G401 (cell line): ENCODE results near the gene IFT88. TPM values are rescaled to one million over a fixed set of nuclear protein-coding genes. Genes with fewer than 3 reads are reported as not detected.
A peak's percentile ranks its signal among the peaks of the same experiment; 100 is the strongest.

Experiments used
- DNase-seq: peaks from one replicate; pipeline ENCODE4 v3.0.0-alpha.2; 2015; ENCODE audit warnings: low spot score
- in situ Hi-C: cut with HindIII; loops from 2 replicates; pipeline ENCODE4 v1.10.0; 2016; ENCODE audit warnings: low sequenced_read_pairs, mixed read lengths
- total RNA-seq: library from RNA; depleted of rRNA; stranded (reverse); fragments of >200 nt; shearing (Covaris generic); gene quantifications from 2 replicates; pipeline ENCODE4 v1.2.3, GENCODE V29; 2014; rRNA removed

Gene IFT88, protein sequence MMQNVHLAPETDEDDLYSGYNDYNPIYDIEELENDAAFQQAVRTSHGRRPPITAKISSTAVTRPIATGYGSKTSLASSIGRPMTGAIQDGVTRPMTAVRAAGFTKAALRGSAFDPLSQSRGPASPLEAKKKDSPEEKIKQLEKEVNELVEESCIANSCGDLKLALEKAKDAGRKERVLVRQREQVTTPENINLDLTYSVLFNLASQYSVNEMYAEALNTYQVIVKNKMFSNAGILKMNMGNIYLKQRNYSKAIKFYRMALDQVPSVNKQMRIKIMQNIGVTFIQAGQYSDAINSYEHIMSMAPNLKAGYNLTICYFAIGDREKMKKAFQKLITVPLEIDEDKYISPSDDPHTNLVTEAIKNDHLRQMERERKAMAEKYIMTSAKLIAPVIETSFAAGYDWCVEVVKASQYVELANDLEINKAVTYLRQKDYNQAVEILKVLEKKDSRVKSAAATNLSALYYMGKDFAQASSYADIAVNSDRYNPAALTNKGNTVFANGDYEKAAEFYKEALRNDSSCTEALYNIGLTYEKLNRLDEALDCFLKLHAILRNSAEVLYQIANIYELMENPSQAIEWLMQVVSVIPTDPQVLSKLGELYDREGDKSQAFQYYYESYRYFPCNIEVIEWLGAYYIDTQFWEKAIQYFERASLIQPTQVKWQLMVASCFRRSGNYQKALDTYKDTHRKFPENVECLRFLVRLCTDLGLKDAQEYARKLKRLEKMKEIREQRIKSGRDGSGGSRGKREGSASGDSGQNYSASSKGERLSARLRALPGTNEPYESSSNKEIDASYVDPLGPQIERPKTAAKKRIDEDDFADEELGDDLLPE
- 11.1 and 16.4 TPM in 2 replicates for total RNA-seq

DNA sequence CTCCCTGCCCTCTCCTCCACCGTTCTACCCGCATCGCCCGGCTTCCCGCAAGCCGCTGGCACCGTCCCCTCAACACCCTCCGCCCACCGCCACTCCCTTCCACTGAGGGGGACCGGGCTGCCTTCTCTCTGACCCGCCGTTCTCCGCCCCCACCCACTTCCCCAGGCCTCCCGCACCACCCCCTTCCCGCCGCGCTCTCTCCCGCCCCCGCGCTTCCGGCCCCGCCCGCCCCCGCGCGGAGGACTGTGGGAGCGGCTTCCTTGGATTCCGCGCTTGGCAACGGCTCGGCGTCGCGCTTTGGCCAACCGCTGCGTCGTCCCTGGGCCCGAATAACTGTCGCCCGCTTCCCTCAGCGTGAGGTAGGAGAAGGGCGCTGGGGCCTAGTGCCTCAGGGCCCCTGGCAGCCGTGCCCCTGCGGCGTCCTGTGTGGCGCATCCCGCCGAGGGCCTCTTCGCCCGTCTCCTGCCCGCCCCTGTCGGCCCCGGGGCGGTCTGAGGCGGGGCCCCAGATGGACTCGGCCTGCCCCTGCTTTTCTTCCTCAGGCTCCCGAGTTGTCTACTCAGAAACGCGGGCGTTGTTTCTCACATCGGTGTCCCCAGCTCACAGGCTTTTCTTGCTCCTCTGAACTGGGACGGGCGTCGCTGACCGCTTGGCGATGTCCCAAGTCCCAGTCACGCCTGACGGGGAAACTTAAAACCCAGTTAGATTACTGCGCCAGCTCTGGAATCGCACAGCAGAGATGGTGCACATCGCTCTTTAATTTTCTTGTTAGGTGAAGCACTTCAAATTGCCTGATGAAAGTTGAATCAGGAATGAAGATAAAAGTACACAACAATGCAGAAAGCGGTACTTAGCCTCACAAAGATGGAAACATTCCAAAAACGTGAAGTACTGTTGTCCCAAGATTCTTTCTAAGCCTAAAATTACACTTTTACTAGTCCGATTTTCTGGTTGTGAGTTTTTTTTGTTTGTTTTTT lies at the start of gene IFT88:
Gene IFT88, plus strand, starts transcription at position 260 of the 977 bp plus-strand sequence. CDS start 7,229 bp downstream, outside the sequence.
- in situ Hi-C loops = no loop called here
- peak; percentile 85 for DNase-seq

DNA sequence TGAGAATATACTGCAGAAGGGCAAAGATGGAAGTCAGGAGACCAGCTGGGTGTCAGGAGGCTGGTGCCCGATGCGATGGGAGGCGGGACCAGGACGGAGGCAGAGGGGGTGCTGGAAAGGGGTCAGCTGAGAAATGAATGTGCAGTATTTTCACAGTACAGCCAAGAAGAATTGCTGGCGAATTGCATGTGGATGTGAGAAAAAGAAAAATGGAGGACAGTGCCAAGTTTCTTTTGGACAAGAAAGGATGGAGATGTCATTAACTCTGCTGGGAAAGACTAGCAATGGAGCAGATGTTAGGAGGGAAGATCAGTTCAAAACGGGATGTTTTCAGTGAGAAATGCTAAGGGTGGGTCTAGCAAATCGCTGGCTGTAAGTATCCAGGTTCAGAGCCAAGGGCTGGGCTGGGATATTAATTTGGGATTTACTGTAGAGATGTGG lies 48.3 kb upstream of the IFT88 start:
- in situ Hi-C loops = no loop called here
- DNase-seq = no peak

DNA sequence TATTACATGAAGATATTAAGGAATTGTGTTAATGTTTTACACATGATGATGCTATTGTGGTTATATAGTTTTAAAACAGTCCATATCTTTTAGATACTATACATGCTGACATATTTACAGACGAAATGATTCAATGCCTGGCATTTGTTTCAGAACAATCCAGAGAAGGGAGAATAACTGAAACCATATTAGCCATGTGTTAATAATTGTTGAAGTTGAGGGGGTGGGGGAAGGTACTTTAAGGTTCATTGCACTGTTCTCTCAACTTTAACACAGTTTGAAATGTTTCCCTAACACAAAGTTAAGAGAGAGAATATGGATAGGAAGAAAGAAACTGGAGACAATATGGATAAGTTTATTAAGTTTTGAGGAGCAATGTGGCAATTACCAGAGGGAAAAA lies 47.1 kb upstream of the IFT88 start:
- in situ Hi-C loops = no loop called here
- DNase-seq = no peak

DNA sequence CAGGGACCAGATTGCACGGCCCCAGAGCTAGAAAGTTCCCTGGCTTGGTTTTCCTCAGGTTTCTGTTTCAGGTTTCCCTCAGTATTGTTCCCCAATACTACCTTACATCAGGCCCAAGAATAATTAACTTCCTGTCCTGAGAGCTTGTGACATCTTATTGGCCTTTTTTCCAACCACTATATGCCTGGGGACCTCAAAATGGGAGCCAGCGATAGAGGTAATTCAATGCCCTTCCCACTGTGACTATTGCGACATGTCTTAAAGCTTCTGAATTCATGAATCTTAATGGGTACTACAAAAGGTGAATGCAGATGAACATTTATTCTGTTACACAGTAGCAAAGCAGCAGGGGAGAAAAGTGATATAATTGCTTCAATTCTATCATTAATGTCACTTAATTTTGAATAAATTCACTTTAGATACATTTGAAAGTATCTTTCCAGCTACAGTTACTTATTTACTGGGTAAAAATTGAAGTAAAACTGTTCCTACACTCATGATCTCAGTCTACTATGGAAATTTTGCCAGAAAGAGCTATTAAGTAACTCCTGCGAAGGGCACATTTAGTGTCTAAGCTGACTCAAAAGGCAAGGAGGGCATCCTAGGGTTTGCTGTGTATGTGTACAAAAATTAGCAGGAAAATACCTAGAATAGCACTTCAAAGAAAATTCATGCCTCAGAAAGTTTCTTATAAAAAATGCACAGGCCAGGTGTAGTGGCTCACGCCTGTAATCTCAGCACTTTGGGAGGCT lies 45.4 kb upstream of the IFT88 start:
- in situ Hi-C loops = no loop called here
- DNase-seq = no peak

DNA sequence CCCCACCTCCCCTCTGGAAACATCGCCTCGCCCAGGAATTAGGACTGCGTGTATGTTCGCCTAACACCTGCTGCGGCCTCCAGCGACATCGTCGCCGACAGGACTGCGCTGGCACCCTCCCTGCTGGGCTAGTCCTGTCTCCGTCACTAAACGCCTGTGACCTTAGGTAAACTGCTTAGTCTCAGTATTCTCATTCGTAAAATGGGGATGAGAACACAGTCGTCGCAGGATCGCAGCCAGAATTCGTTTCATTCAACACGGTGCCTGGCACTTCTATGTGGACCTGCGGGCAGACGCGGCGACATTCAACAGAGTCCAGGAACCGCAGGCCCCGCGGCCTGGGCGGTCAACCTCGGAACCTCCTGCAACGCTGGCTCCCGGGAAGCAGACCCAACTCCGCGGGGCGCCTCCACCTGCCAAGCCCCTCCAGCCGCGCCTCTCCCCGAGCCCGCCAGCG lies 41.8 kb upstream of the IFT88 start:
- peak; percentile 45 for DNase-seq
- in situ Hi-C loops = no loop called here

DNA sequence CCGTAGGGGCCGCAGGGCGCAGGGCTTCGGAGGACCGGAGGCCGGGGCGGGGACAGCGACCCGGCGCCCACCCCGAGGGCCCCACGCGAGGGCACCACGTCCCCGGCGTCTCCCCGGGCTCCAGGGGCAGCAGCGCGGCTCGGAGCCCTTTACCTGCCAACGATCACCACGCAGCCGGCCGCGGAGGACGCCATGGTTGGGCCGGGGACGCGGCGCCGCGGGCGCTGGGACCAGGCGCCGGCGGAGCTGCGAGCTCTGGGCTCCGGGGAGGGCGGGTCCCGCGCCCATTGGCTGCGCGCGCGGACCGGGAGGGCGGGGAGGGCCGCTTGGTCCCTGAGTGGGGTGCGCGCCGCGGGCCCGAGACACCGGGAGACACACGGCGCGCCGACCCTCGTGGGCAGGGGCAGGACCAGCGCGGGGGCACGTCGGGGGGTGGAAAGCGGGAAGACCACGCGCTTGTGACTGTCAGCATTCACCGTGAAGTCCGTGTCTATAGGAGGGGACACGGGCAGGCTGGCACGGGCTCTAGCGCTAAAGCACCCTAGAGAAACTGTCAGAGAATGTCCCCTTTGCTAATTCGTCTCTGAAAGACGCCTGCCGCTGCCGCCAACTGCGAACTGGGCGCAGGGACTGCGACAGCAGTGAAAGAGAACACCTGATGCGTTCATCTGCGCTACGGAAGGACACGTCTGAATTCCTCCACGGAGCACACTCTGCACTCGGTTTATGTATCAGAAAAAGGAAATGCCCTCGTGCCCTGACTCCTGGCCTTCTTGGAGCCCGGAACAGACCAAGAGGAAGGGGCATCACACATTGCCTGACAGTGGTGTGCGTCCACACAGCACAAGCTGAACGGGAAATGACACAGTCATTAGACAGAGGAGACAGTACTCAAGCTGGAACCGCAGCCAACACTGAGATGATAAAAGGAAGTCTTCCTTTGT lies 41.1 kb upstream of the IFT88 start, which contains the start of gene CRYL1:
Gene CRYL1, minus strand, starts transcription at position 257 of the 944 bp plus-strand sequence. Its CDS starts 63 bp downstream, at position 194.
- in situ Hi-C loops = no loop called here
- peak; percentile 74 for DNase-seq

DNA sequence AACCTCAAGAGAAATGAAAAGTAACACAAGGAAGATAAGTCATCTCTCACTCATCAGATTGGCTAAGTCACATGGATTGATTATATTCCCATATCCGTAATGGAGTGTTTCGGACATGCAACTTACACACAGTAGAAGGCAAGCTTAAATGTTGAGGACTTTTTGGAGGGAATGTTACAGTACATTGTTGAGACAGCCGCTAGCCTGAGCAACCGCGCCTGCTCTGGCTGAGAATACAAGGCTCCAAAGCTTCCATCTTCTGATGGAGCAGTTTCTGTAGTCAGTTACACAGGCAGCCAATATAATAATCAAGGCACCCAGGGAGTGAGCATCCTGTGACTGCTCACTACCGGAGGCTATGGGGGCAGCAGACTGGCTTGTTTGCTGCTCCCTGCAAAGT lies 40.3 kb upstream of the IFT88 start:
- DNase-seq = peak; percentile 20
- in situ Hi-C loops = no loop called here

DNA sequence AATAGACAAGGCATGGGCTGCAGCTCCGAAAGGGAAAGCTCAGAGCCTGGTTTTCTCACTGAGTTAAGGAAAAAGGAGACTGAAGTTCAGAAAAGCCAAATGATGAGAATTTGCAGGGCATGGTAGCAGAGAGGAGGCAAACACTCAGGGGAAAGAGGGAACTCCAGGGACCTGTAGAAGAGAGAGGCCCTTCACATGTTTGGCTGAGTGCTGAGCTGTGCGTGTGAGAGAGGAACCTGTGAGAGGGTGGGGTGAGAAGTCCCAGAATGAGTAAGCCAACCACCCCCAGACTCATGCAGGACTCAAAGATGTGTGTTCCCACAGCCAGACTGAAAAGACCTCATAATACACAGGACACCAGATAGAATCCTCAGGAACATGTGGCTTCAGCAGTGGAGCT lies 38.5 kb upstream of the IFT88 start:
- in situ Hi-C loops = no loop called here
- no peak for DNase-seq

DNA sequence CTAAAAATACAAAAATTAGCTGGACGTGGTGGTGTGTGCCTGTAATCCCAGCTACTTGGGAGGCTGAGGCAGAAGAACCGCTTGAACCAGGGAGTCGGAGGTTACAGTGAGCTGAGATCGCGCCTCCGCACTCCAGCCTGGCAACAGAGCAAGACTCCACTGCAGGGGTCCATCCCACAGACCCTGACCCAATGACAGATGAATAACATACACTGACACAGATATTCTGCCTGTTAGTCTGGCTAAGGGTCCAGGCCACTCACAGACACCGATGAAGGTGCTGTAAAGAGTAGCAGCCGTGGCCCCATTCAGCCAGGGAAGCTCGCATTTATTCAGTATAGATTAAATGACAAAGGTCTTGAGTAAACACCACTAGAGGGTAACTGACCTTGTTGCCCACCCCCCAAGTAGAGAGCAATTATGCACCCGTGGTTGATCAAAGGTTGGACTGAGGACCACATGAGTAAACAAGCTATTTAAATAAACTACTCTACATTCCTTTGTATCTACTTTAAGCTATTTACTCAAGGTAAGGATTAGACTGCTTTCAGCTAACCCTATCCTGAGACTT lies 32.8 kb upstream of the IFT88 start:
- DNase-seq = no peak
- in situ Hi-C loops = no loop called here

DNA sequence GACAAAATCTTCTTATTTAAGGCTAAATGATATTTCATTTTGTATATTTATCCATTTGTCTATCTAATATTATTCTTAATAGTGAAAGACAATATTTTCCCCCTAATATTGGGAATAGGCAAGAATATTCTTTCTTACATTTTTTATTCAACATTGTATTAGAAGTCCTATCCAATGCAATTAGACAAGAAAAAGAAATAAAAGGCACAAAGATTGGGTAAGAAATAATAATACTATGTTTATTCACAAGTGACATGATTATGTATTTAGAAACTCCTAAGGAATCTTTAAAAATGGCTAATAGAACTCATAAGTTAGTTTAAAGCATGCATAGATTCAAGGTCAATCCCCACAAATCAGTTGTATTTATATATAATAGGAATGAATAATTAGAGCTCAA lies 30.0 kb upstream of the IFT88 start:
- no peak for DNase-seq
- in situ Hi-C loops = no loop called here

DNA sequence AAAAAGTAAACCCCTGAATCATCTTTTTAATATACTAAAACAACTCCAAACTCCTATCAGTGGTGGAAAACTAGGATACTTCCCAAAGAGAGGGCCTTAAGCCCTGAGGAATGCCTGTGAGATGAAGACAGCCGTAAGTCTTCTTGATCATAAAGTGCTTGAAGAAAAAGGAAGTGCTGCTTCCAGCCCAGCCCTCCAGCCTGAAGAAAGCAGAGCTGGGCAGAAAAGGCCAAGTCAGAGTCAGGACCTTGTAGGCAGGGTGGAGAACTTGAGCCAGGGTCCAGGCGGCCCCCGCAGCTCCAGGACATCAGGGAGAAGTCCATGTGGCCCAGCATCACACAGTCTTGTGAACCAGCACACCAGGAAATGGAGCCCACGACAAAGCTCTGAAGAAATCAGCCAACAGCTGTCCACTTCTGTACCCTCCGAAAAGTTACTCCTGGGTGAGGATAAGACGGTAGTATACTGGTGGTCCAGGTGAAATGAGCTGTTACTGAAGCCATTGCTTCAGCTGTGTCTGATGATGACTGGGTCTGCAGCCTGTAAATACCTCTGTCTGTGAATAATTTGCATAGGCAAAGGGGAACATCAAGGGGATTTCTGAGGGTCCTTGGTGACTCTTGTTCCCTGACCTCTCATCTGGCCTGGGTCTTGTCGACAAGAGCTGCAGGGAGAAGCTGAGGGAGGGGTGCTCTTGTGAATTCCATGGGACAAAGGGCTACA lies 22.6 kb upstream of the IFT88 start:
- DNase-seq = no peak
- in situ Hi-C loops = no loop called here

DNA sequence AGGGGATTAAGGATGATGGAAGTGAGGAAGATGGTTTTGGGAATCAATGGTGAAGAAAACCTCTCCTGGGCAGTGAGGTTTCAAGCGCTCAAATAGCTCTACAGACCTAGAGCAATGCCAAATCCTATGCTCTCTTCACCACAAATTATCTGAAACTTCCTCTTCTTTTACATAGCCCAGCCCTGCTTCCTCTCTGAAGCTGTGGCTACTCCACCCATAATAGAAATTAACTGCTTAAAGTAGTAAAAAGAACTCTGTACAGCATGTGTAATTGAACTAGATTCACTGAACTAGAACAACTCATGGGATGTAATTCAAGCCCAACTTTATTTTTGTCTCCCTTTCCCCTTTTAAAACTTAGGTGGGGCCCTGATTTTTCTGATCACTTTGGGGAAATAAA lies 20.4 kb upstream of the IFT88 start:
- in situ Hi-C loops = no loop called here
- DNase-seq = no peak

DNA sequence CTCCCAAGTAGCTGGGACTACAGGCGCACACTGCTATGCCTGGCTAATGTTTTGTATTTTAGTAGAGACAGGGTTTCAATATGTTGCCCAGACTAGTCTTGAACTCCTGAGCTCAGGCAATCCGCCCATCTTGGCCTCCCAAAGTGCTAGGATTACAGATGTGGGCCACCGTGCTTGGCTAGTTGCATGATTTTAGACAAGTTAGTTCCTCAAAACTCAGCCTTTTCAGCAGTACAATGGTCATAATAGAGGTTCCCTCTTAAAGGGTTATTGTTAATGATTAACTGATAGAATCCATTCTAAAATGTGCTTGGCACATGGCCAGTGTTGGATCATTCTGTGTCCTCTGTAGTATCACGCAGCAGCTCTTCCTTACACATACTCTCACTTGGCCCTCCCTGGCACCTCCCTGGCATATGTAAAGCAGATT lies 19.5 kb upstream of the IFT88 start:
- DNase-seq = no peak
- in situ Hi-C loops = no loop called here

DNA sequence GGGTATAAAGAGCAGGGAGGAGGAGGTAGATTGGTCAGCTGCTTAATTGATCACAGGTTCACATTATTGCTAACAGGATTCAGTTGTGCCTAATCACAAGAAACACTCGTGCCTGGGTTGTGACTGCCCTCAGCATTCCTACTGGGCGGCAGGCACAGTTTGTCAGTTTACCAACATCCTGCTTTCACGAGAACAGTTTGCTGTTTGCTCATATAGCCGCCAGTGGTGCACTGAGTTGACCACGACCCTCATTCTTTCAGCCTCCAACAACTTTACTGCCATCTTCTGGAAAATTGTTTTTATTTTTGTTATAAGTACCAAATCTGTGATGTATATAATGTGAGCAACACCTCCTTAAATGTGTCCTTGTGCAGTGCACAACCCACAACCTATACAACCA lies 16.2 kb upstream of the IFT88 start:
- no peak for DNase-seq

DNA sequence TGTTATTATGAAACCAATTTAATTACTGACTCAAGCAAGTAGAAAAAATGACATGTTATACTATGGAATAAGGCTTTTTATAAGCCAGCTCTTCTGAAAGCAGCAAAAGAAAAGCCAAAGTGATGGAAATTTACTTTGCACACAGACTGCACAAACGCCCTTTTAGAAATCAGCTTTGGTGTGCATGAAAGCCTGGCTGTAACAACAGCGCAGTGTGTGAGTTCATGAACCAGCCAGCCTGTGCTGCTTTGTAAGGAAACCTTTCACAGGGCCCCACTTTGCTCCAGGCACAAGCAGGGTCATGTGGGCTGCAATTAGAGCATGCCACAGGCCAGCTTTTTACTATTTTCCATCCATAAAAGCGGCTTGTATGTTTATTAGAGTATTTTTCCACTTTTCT lies 13.6 kb upstream of the IFT88 start:
- peak; percentile 25 for DNase-seq
- in situ Hi-C loops = no loop called here

More for the DNA sequence above, 16.2 kb upstream of the IFT88 start:
- in situ Hi-C loops = no loop called here

DNA sequence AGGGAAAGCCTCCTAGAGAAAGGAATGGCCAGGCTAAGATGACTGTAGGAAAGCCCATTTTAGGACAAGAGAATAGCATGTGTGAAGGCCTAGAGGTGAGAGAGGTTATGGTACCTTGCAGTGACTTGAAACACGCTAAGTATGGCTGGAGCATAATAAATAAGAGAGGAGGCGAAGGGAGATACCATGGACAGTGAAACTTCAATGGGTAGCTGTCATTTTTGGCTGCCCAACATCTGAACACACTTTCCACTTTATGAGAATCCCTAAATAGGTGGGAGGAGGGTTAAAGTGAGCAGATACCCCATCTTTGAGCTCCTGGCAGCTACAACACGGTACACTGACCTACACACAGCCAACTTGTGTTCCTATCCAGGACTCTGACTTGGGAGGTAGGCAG lies 8.0 kb upstream of the IFT88 start:
- in situ Hi-C loops = no loop called here
- no peak for DNase-seq
